Fibroblast of lung (primary cell): ENCODE results near the gene AGA. TPM values are rescaled to one million over a fixed set of nuclear protein-coding genes. Genes with fewer than 3 reads are reported as not detected.

Experiments used
- DNase-seq, 2 donors: peaks; one replicate each; pipeline versions ENCODE4 v3.0.0 to v3.0.0-alpha.2; 2010; ENCODE audit warnings: low read depth in 2 of 2
- H2AFZ ChIP-seq: 2 replicates; pipeline ENCODE4 v1.5.1; 2012; ENCODE audit warnings: low read length, control low read depth, inconsistent platforms
- H3K27ac ChIP-seq: 2 replicates; pipeline ENCODE4 v1.5.1; 2011; ENCODE audit warnings: low read length, control low read depth; ENCODE audit not compliant: insufficient read depth
- H3K27me3 ChIP-seq: 2 replicates; pipeline ENCODE4 v1.5.1; 2011; ENCODE audit warnings: mild to moderate bottlenecking, low read length; ENCODE audit not compliant: control insufficient read depth, insufficient read depth
- H3K36me3 ChIP-seq: 2 replicates; pipeline ENCODE4 v1.5.1; 2011; ENCODE audit warnings: low read length; ENCODE audit not compliant: control insufficient read depth, insufficient read depth
- H3K4me1 ChIP-seq: 2 replicates; pipeline ENCODE4 v1.5.1; 2011; ENCODE audit warnings: low read length; ENCODE audit not compliant: control insufficient read depth, insufficient read depth; ENCODE audit errors: extremely low read depth
- H3K4me2 ChIP-seq: 2 replicates; pipeline ENCODE4 v1.5.1; 2011; ENCODE audit warnings: low read length, control low read depth; ENCODE audit not compliant: insufficient read depth; ENCODE audit errors: extremely low read depth
- H3K4me3 ChIP-seq, 4 experiments: fragments of 200-600 bp in 1 of 4; sonication (generic) in 1 of 4; replicated peaks in 1 of 4; 2 replicates each; pipeline ENCODE4 v1.5.1; 2011 to 2016; ENCODE audit warnings: low read length in 4 of 4, low read depth in 3 of 4, mild to moderate bottlenecking in 3 of 4, control low read depth in 2 of 4, inconsistent platforms in 1 of 4, mixed read lengths in 1 of 4; ENCODE audit not compliant: insufficient read depth in 1 of 4; ENCODE audit errors: control extremely low read depth in 1 of 4
- H3K79me2 ChIP-seq: 2 replicates; pipeline ENCODE4 v1.5.1; 2012; ENCODE audit warnings: mild to moderate bottlenecking, low read length, inconsistent platforms; ENCODE audit not compliant: control insufficient read depth, insufficient read depth
- H3K9ac ChIP-seq: 2 replicates; pipeline ENCODE4 v1.5.1; 2011; ENCODE audit warnings: mild to moderate bottlenecking, low read length, control low read depth; ENCODE audit not compliant: insufficient read depth
- H3K9me3 ChIP-seq: 2 replicates; pipeline ENCODE4 v1.5.1; 2012; ENCODE audit warnings: low read depth, low read length; ENCODE audit not compliant: control insufficient read depth, insufficient read depth
- H4K20me1 ChIP-seq: 2 replicates; pipeline ENCODE4 v1.5.1; 2011; ENCODE audit warnings: low read length; ENCODE audit not compliant: control insufficient read depth, insufficient read depth; ENCODE audit errors: extremely low read depth
- EZH2 ChIP-seq: IDR thresholded peaks from 2 replicates; pipeline ENCODE4 v1.5.1; 2012; ENCODE audit warnings: low read length, control low read depth, mild to moderate bottlenecking; ENCODE audit errors: missing control alignments
- polyA plus RNA-seq, 2 donors: library from polyadenylated mRNA; depleted of rRNA in 1 of 2; stranded (reverse) in 1 of 2; unstranded in 1 of 2; fragments of >200 nt; gene quantifications; 2 replicates each; pipeline ENCODE4 v1.2.1, GENCODE V29; 2011 to 2012; ENCODE audit warnings: missing spikeins in 1 of 2
- total RNA-seq: library from RNA; depleted of rRNA; stranded (reverse); fragments of >200 nt; gene quantifications from 2 replicates; pipeline ENCODE4 v1.2.1, GENCODE V29; 2014
- TF ChIP-seq, protein P1 (sequence below), 2 donors: IDR thresholded peaks in 1 of 2; conservative IDR thresholded peaks in 1 of 2; 1 replicate in 1 of 2; 2 replicates in 1 of 2; pipeline ENCODE4 v1.5.1; 2011 to 2012; ENCODE audit warnings: low read length in 2 of 2, control low read depth in 1 of 2, inconsistent platforms in 1 of 2, low read depth in 1 of 2, mild to moderate bottlenecking in 1 of 2

Gene AGA
- total and polyA plus RNA-seq, 2 donors (not counting 1 experiment from before 2014, with no cell fraction given) = 39.5 to 61.8 TPM

DNA sequence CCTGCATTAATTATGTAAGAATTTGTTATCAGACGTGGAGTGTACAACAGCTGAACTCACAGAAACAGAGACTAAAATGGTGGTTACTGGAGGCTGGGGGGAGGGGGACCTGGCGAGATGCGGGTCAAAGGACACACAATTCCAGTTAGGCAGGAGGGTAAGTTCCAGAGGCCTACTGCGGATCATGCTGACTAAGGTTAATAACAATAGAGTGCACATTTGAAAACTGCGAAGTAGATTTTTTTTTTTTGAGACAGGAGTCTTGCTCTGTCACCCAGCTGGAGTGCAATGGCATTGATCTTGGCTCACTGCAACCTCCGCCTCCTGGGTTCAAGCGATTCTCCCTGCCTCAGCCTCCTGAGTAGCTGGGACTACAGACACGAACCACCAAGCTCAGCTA lies 7.6 kb downstream of the AGA start:
- H3K79me2 ChIP-seq = no peaks in the 10 kb centered on the region
- no peaks in the 10 kb centered on the region for H3K36me3 ChIP-seq
- TF ChIP-seq EZH2 = no peak
- TF ChIP-seq, protein P1, sequence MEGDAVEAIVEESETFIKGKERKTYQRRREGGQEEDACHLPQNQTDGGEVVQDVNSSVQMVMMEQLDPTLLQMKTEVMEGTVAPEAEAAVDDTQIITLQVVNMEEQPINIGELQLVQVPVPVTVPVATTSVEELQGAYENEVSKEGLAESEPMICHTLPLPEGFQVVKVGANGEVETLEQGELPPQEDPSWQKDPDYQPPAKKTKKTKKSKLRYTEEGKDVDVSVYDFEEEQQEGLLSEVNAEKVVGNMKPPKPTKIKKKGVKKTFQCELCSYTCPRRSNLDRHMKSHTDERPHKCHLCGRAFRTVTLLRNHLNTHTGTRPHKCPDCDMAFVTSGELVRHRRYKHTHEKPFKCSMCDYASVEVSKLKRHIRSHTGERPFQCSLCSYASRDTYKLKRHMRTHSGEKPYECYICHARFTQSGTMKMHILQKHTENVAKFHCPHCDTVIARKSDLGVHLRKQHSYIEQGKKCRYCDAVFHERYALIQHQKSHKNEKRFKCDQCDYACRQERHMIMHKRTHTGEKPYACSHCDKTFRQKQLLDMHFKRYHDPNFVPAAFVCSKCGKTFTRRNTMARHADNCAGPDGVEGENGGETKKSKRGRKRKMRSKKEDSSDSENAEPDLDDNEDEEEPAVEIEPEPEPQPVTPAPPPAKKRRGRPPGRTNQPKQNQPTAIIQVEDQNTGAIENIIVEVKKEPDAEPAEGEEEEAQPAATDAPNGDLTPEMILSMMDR (conservative IDR thresholded peaks at IDR 0.05 in 1 of 2, IDR thresholded peaks at IDR 0.05 in 1 of 2; ENCODE audit: low read depth in 1 of 2, low read length in 2 of 2) = no peak
- H3K9me3 ChIP-seq = no peaks in the 10 kb centered on the region
- no peak overlapping the region for H3K27ac ChIP-seq
- no peak for DNase-seq
- no peak overlapping the region for H3K9ac ChIP-seq
- H2AFZ ChIP-seq = no peak overlapping the region
- no peaks in the 10 kb centered on the region for H4K20me1 ChIP-seq
- no peaks in the 10 kb centered on the region for H3K27me3 ChIP-seq
- H3K4me1 ChIP-seq = no peaks in the 10 kb centered on the region
- no peak overlapping the region for H3K4me2 ChIP-seq
- no peak overlapping the region for H3K4me3 ChIP-seq

DNA sequence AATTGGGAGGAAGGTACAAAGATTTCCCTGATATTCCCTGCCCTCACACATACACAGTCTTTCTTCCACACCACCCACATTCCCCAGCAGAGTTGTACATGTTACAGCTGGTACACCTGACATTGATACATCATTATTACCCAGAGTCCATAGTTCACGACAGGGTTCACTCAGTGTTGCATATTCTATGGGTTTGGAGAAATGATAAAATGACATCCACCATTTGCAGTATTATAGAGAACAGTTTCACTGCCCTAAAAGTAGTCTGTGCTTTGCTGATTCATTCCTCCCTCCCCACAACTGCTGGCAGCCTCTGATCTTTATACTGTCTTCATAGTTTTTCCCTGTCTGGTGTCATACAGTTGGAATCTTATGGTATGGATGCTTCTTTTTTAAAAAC lies 15.0 kb downstream of the AGA start:
- peak overlapping the region; percentile 33 for H3K4me2 ChIP-seq
- peak overlapping the region; percentile 13 for H2AFZ ChIP-seq
- H3K27me3 ChIP-seq = no peaks in the 10 kb centered on the region

GRCh38 chr4:177419434-177419833 lies 22.8 kb downstream of the AGA start:
- no peaks in the 10 kb centered on the region for H3K27me3 ChIP-seq
- DNase-seq = peak in 1 of 2 donors; percentile 20
- H3K36me3 ChIP-seq = no peaks in the 10 kb centered on the region
- H2AFZ ChIP-seq = no peak overlapping the region
- no peak overlapping the region for H3K4me3 ChIP-seq
- no peaks in the 10 kb centered on the region for H3K9me3 ChIP-seq
- H3K4me1 ChIP-seq = no peaks in the 10 kb centered on the region
- H3K9ac ChIP-seq = no peak overlapping the region
- H3K79me2 ChIP-seq = no peaks in the 10 kb centered on the region
- no peak overlapping the region for H3K4me2 ChIP-seq
- no peak for TF ChIP-seq EZH2
- TF ChIP-seq, protein P1 (conservative IDR thresholded peaks at IDR 0.05 in 1 of 2, IDR thresholded peaks at IDR 0.05 in 1 of 2; ENCODE audit: low read depth in 1 of 2, low read length in 2 of 2) = no peak
- no peaks in the 10 kb centered on the region for H4K20me1 ChIP-seq
- H3K27ac ChIP-seq = no peak overlapping the region

More for the DNA sequence above, 15.0 kb downstream of the AGA start:
- Histone ChIP-seq H4K20me1 (no peaks in the 10 kb centered on the region), H3K27ac (no peak overlapping the region), H3K9ac (no peak overlapping the region), H3K4me1 (no peaks in the 10 kb centered on the region), H3K4me3 (no peak overlapping the region), H3K79me2 (no peaks in the 10 kb centered on the region), H3K9me3 (no peaks in the 10 kb centered on the region), H3K36me3 (no peaks in the 10 kb centered on the region)
- DNase-seq = peak; percentile 52 to 60
- TF ChIP-seq, protein P1 (conservative IDR thresholded peaks at IDR 0.05 in 1 of 2, IDR thresholded peaks at IDR 0.05 in 1 of 2; ENCODE audit: low read depth in 1 of 2, low read length in 2 of 2) = no peak
- TF ChIP-seq EZH2 = no peak
